KMS-11 (cell line): ENCODE measurements around the gene CACNG3.

ENCODE experiments used
- H2AFZ ChIP-seq: fragments of 200-600 bp; sonication (generic); 2 replicates; pipeline ENCODE4 v1.6.1; 2016; ENCODE audit warnings: antibody characterized with exemption, mixed run types, low read depth
- H3K27ac ChIP-seq: fragments of 200-600 bp; sonication (generic); 2 replicates; pipeline ENCODE4 v1.6.1; 2016; ENCODE audit warnings: mild to moderate bottlenecking, mixed run types
- H3K27me3 ChIP-seq: fragments of 200-600 bp; sonication (generic); 2 replicates; pipeline ENCODE4 v1.6.1; 2017; ENCODE audit warnings: mild to moderate bottlenecking, low read depth, mixed run types, moderate library complexity; ENCODE audit not compliant: insufficient read depth
- H3K36me3 ChIP-seq: fragments of 200-600 bp; sonication (generic); 2 replicates; pipeline ENCODE4 v1.6.1; 2017; ENCODE audit warnings: mild to moderate bottlenecking, mixed run types; ENCODE audit not compliant: insufficient read depth
- H3K4me1 ChIP-seq: fragments of 200-600 bp; sonication (generic); 2 replicates; pipeline ENCODE4 v1.6.1; 2016; ENCODE audit warnings: mild to moderate bottlenecking, low read depth, mixed run types; ENCODE audit not compliant: poor library complexity, severe bottlenecking
- H3K4me2 ChIP-seq: fragments of 200-600 bp; sonication (generic); 2 replicates; pipeline ENCODE4 v1.7.0; 2016; ENCODE audit warnings: mild to moderate bottlenecking, mixed run types
- H3K4me3 ChIP-seq: fragments of 200-600 bp; sonication (generic); IDR thresholded peaks from 2 replicates; pipeline ENCODE4 v1.6.1; 2017; ENCODE audit warnings: low read depth, low read length, mixed read lengths; ENCODE audit not compliant: insufficient read depth
- H3K79me2 ChIP-seq: fragments of 200-600 bp; sonication (generic); 2 replicates; pipeline ENCODE4 v1.6.1; 2016; ENCODE audit warnings: low read depth, mixed run types; ENCODE audit not compliant: insufficient read depth
- H3K9ac ChIP-seq: fragments of 200-600 bp; sonication (generic); 2 replicates; pipeline ENCODE4 v1.6.1; 2016; ENCODE audit warnings: mild to moderate bottlenecking, mixed run types
- H4K20me1 ChIP-seq: fragments of 200-600 bp; sonication (generic); 2 replicates; pipeline ENCODE4 v1.6.1; 2016; ENCODE audit warnings: mild to moderate bottlenecking, mixed run types; ENCODE audit not compliant: insufficient read depth
- CTCF ChIP-seq: fragments of 200-600 bp; sonication (generic); conservative IDR thresholded peaks from 2 replicates; pipeline ENCODE4 v1.6.1; 2017; ENCODE audit warnings: low read depth, mild to moderate bottlenecking, antibody characterized with exemption, low read length, moderate library complexity, mixed read lengths

The CACNG3 gene

GRCh38 chr16:24255456-24256371 is at the start of gene CACNG3:
CACNG3 (plus strand) TSS chr16:24256335; CDS start chr16:24256755, 420 bp downstream.
- Histone ChIP-seq H3K4me3 (no peak within 1 kb of the TSS), H2AFZ (no peak within 1 kb of the TSS), H3K27ac (no peak within 1 kb of the TSS), H3K9ac (no peak within 1 kb of the TSS), H3K4me2 (no peak within 1 kb of the TSS), H3K27me3 (no peaks in the 10 kb centered on the region), H3K4me1 (no peaks in the 10 kb centered on the region), H4K20me1 (no peaks in the 10 kb centered on the region), H3K36me3 (no peaks in the 10 kb centered on the region), H3K79me2 (no peaks in the 10 kb centered on the region)
- TF ChIP-seq CTCF: no peak

GRCh38 chr16:24206926-24207325 is 49.2 kb upstream of the CACNG3 start:
- H3K4me1 ChIP-seq: no peaks in the 10 kb centered on the region
- no peak overlapping the region for H3K9ac ChIP-seq
- H3K27ac ChIP-seq: no peak overlapping the region
- no peaks in the 10 kb centered on the region for H3K36me3 ChIP-seq
- H2AFZ ChIP-seq: no peak overlapping the region
- no peak overlapping the region for H3K4me3 ChIP-seq
- no peaks in the 10 kb centered on the region for H4K20me1 ChIP-seq
- no peak overlapping the region for H3K4me2 ChIP-seq
- TF ChIP-seq CTCF: no peak
- H3K79me2 ChIP-seq: no peaks in the 10 kb centered on the region
- no peaks in the 10 kb centered on the region for H3K27me3 ChIP-seq

- no peak for TF ChIP-seq CTCF
- no peaks in the 10 kb centered on the region for H3K36me3 ChIP-seq
- no peak overlapping the region for H3K4me2 ChIP-seq
- H3K4me3 ChIP-seq: no peak overlapping the region
- H3K9ac ChIP-seq: no peak overlapping the region
- no peaks in the 10 kb centered on the region for H3K4me1 ChIP-seq
- H4K20me1 ChIP-seq: no peaks in the 10 kb centered on the region
- H3K27me3 ChIP-seq: no peaks in the 10 kb centered on the region
- no peak overlapping the region for H2AFZ ChIP-seq
- H3K27ac ChIP-seq: no peak overlapping the region
- no peaks in the 10 kb centered on the region for H3K79me2 ChIP-seq
Measured at GRCh38 chr16:24208710-24209109, 47.4 kb upstream of the CACNG3 start.

- Histone ChIP-seq H3K27ac (no peak overlapping the region), H3K27me3 (no peaks in the 10 kb centered on the region), H3K4me1 (no peaks in the 10 kb centered on the region), H3K79me2 (no peaks in the 10 kb centered on the region), H4K20me1 (no peaks in the 10 kb centered on the region), H3K4me3 (no peak overlapping the region), H3K9ac (no peak overlapping the region), H2AFZ (no peak overlapping the region), H3K4me2 (no peak overlapping the region), H3K36me3 (no peaks in the 10 kb centered on the region)
- no peak for TF ChIP-seq CTCF
Measured at GRCh38 chr16:24214992-24215391, 41.1 kb upstream of the CACNG3 start.
